IPS DF 6.9 (cell line): ENCODE measurements around the gene HNRNPAB.

ENCODE experiments used
- DNase-seq: peaks from one replicate; pipeline ENCODE4 v3.0.0-alpha.2; 2013; ENCODE audit warnings: low read depth, low spot score
- H3K27ac ChIP-seq: one replicate; pipeline ENCODE4 v1.5.1; 2013; ENCODE audit warnings: low read length, control low read depth
- H3K27me3 ChIP-seq: 2 replicates; pipeline ENCODE4 v1.6.1; 2013; ENCODE audit warnings: mild to moderate bottlenecking, low read length; ENCODE audit not compliant: control insufficient read depth, insufficient read depth
- H3K36me3 ChIP-seq: 2 replicates; pipeline ENCODE4 v1.6.1; 2013; ENCODE audit warnings: low read length; ENCODE audit not compliant: control insufficient read depth, insufficient read depth
- H3K4me1 ChIP-seq: 2 replicates; pipeline ENCODE4 v1.6.1; 2013; ENCODE audit warnings: low read length; ENCODE audit not compliant: control insufficient read depth, insufficient read depth
- H3K4me3 ChIP-seq: 2 replicates; pipeline ENCODE4 v1.5.1; 2013; ENCODE audit warnings: mild to moderate bottlenecking, low read length
- H3K9me3 ChIP-seq: 2 replicates; pipeline ENCODE4 v1.6.1; 2013; ENCODE audit warnings: low read length, inconsistent platforms; ENCODE audit not compliant: control insufficient read depth, insufficient read depth
- whole genome bisulfite sequencing: extraction: QIAGEN DNeasy Blood & Tissue Kit; methylation state at CpG from one replicate; pipeline ENCODE4 v1.1.7; 2013; ENCODE audit warnings: mixed read lengths, missing lambda C conversion rate; ENCODE audit not compliant: insufficient read length, insufficient coverage; 5-methylcytosine and 5-hydroxymethylcytosine counted together

Gene HNRNPAB

DNA sequence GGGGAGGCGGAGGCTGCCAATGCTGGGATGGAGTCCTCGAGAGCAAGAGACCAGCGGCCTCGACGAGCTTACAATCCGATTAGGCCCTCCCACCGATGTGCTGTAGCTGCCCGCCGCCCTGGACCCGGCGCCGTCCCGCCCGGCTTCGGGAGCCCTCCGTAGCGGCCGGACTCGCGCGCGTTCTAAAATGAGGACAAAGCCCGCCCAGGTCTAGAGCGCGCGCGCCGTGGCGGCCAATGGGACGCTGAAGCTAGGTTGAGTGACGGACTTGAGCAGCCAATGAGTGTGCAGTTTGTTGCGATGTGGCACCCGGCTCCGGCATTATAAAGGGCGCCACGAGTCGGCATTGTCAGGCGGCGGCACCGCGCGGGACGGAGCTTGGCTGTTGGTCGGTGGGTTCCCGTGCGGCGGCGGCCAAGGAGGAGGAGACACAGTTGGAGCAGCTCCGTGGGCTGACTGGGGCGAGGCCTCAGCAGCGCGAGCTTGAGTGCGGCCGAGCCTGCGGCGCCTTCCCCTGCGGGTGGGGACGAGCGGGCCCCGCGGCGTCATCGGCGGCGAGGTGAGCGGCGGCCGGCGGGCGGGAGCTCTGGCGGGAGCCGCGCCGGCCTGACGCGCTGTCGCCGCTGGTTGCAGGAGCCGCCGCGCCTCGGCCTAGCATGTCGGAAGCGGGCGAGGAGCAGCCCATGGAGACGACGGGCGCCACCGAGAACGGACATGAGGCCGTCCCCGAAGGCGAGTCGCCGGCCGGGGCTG, at the start of gene HNRNPAB:
TSS of gene HNRNPAB (plus strand) at position 352 of the 753 bp plus-strand sequence. CDS start at position 657, 305 bp downstream.
- no CpG with 5 or more reads among the region's 96 CpGs for WGBS
- Histone ChIP-seq H3K27me3 (no peaks in the 10 kb centered on the region), H3K4me3 (peak within 1 kb of the TSS; percentile 93), H3K36me3 (peaks cover 28% of the 10 kb centered on the region), H3K9me3 (no peaks in the 10 kb centered on the region), H3K4me1 (no peaks in the 10 kb centered on the region; the same call in 1 of the 2 replicates), H3K27ac (no peak within 1 kb of the TSS)
- peak; percentile 92 for DNase-seq

DNA sequence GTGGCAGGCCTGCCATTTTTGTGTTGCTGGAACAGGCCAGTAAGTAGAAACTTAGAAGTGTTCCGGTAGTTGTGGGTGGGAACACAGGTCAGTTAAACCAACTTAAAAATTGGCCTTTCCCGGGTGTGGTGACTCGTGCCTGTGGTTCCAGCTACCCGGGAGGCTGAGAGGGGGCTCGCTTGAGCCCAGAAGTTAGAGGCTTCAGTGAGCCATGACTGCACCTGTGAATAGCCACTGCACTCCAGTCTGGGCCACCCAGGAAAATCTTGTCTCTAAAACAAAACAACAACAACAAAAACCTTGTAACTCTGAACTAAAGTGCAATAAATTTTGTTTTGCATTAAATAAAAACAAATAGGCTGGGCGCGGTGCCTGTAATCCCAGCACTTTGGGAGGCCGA, 49.3 kb upstream of the HNRNPAB start:
- no CpG with 5 or more reads among the region's 8 CpGs for WGBS
- Histone ChIP-seq H3K27me3 (no peaks in the 10 kb centered on the region), H3K4me3 (no peak overlapping the region), H3K36me3 (peaks cover 3% of the 10 kb centered on the region; the same call in 1 of the 2 replicates), H3K4me1 (no peaks in the 10 kb centered on the region), H3K27ac (no peak overlapping the region), H3K9me3 (no peaks in the 10 kb centered on the region)
- DNase-seq: no peak

DNA sequence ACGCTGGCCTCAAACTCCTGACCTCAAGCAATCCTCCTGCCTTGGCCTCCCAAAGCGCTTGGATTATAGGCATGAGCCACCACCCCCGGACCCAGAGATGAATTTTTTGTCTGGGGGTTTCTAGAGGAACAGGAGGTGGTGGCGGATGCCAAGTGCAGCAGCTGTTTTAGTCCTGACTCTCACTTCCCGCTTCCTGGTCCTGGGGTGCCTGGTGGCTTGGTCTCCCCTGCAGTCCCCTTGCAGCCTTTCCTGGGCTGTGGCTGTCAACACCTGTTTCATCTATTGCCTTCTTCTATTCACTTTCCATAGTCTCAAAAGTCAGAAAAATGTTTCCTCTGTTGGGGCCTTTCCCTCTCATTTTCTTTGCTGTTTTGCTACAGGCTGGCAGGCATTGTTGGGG, 44.2 kb upstream of the HNRNPAB start:
- no peaks in the 10 kb centered on the region for H3K9me3 ChIP-seq
- WGBS: no CpG with 5 or more reads among the region's 5 CpGs
- no peaks in the 10 kb centered on the region for H3K27me3 ChIP-seq
- H3K4me3 ChIP-seq: no peak overlapping the region
- DNase-seq: no peak
- H3K4me1 ChIP-seq: peaks cover 3% of the 10 kb centered on the region
- H3K27ac ChIP-seq: no peak overlapping the region
- H3K36me3 ChIP-seq: no peaks in the 10 kb centered on the region

DNA sequence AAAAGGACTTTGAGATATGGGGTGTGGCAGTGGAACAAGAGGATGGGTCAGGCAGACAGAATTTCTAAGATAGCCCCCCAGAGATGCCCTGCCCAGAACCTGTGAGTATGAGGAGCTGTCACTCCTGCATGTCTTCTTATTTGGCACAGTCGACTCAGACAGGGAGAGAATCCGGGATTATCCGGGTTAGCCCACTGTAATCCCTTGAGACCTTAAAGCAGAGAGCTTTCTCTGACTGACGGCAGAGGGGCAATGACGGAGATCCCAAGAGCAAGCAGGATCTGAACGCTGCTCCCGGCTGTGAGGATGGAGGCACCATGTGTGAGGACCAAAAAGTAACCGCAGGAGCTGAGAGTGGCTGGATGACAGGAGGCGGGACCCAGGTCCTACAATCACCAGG, 41.9 kb upstream of the HNRNPAB start:
- no peak overlapping the region for H3K4me3 ChIP-seq
- H3K9me3 ChIP-seq: no peaks in the 10 kb centered on the region
- WGBS: no CpG with 5 or more reads among the region's 9 CpGs
- no peak overlapping the region for H3K27ac ChIP-seq
- no peak for DNase-seq
- no peaks in the 10 kb centered on the region for H3K36me3 ChIP-seq
- peaks cover 3% of the 10 kb centered on the region for H3K4me1 ChIP-seq
- H3K27me3 ChIP-seq: no peaks in the 10 kb centered on the region

DNA sequence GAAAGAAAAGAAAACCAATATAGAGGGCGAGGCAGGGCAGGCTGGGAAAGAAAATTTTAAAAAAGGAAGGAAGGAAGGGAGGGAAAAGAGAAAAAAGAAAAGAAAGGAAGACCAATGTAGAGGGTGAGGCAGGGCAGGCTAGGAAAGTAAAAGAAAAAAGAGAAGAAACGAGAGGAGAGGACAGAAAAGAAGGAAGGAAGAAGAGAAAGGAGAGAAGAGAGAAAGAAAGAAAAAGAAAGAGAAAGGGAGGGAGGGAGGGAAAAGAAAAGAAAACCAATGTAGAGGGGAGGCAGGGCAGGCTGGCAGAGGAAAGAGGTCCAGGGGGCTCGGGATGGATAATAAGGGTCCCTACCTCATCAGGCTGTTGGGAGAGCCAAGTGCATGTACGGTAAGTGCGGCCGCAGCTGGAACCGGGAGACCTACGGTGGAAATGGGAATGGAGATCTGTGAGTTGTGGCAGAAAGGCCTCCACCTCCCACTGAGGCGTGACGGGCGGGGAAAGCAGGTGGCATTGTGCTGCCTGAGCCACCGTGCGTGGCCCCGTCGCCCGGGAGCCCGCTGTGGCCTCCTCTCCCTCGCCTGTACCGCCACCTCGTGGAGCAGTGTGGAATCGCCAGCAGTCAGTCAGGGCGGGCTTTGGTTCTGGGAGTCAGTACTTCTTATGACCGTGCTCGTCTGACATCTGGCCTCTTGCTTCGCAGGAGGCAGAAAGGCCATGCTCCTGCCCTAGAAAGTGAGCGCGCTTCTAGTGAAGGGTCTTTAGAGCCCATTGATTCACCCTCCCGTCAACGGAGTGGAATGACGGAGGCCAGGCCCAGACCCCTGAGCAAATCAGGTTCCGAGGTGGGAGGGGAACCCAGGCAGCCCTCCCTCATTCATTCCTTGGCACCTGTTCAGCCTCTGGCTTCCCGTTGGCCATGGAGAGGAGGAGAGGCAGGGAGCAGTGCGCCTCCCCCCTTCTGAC, 40.3 kb upstream of the HNRNPAB start:
- Histone ChIP-seq H3K9me3 (no peaks in the 10 kb centered on the region), H3K36me3 (no peaks in the 10 kb centered on the region), H3K27me3 (no peaks in the 10 kb centered on the region), H3K4me1 (peaks cover 3% of the 10 kb centered on the region), H3K4me3 (peak overlapping the region; percentile 8; the same call in 1 of the 2 replicates), H3K27ac (no peak overlapping the region)
- DNase-seq: peak; percentile 84
- no CpG with 5 or more reads among the region's 33 CpGs for WGBS

DNA sequence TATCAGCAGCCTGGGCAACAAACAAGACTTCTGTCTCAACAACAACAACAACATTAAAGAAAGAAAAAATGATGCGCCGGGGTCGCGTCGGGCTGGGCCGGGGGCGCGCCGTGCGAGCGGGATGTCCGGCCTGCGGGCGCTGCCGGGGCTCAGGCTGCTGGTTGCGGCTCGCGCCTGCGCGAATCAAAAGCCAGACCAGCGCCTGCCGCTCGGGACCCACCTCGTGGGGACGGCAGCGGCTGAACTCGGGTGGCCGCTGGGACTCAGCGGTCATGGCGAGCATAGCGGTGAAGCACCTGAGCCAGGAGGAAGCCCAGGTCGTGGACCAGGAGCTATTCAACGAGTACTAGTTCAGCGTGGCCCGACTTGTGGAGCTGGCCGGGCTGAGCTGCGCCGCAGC, 38.8 kb upstream of the HNRNPAB start:
- peaks cover 3% of the 10 kb centered on the region for H3K4me1 ChIP-seq
- no peaks in the 10 kb centered on the region for H3K9me3 ChIP-seq
- no peak overlapping the region for H3K4me3 ChIP-seq
- whole genome bisulfite sequencing: no CpG with 5 or more reads among the region's 38 CpGs
- DNase-seq: no peak
- no peaks in the 10 kb centered on the region for H3K36me3 ChIP-seq
- no peaks in the 10 kb centered on the region for H3K27me3 ChIP-seq
- no peak overlapping the region for H3K27ac ChIP-seq

DNA sequence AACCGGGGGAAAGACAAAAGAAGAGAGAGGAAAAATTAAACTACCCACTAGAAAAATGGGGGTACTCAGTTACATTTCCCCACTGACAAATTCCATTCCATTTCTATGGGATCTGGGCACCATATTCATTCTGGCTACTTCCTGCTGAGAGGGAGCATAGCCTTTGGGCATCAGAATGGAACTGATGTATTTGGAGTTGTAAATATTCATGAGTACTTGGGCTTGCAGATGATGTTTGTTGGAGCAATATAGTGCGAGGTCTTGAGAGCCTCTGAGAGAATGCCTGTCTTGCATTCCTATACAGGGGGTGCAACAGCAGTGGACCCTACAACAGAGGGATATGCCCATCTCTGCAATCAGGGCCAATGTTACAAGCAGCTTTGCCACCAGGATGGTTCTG, 33.9 kb upstream of the HNRNPAB start:
- Histone ChIP-seq H3K36me3 (no peaks in the 10 kb centered on the region), H3K9me3 (no peaks in the 10 kb centered on the region), H3K4me3 (no peak overlapping the region), H3K27ac (no peak overlapping the region), H3K4me1 (no peaks in the 10 kb centered on the region), H3K27me3 (no peaks in the 10 kb centered on the region)
- DNase-seq: no peak
- no CpG with 5 or more reads among the region's 2 CpGs for WGBS

DNA sequence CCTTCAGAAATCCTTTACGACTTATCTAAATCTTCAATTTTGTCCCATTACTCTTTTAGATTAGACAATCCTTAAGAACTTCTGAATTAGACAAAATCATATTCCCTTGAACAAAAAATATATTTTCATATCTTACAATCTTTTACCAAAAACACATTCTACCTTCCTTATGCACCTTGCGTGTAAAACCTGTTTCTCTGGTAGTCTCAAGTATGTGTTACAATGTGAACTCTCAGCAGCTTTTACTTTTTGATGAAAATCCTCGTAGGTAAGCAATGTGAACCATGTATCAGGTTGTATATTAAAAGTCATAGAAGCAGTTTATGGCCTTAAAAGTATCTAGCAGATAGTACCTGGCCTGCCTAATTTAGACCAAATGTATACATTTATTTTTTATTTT, 29.9 kb upstream of the HNRNPAB start:
- DNase-seq: no peak
- Histone ChIP-seq H3K27ac (no peak overlapping the region), H3K9me3 (no peaks in the 10 kb centered on the region), H3K4me1 (no peaks in the 10 kb centered on the region), H3K36me3 (no peaks in the 10 kb centered on the region), H3K27me3 (no peaks in the 10 kb centered on the region), H3K4me3 (no peak overlapping the region)
- 100% methylated on average over 2 of the region's 3 CpGs for WGBS

DNA sequence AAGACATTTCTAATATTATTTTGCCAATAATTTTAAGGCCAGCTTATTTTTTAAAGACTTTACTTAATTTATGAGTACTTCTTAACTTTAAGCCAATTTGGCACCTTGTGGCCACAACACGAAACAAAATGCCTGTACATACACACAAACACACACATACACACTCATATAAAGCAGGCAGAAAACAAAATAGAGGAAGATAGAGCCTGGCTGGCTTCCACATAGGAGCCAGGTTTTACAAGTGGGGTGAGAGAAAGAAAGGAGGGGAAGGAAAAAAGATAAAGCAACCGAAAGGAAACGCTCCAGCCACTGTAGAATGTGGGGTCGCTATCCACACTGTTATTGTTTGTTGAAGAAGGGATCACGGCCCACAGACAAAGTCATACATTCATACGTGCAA, 27.5 kb upstream of the HNRNPAB start:
- whole genome bisulfite sequencing: no CpG with 5 or more reads among the region's 6 CpGs
- Histone ChIP-seq H3K4me3 (no peak overlapping the region), H3K9me3 (no peaks in the 10 kb centered on the region)

DNA sequence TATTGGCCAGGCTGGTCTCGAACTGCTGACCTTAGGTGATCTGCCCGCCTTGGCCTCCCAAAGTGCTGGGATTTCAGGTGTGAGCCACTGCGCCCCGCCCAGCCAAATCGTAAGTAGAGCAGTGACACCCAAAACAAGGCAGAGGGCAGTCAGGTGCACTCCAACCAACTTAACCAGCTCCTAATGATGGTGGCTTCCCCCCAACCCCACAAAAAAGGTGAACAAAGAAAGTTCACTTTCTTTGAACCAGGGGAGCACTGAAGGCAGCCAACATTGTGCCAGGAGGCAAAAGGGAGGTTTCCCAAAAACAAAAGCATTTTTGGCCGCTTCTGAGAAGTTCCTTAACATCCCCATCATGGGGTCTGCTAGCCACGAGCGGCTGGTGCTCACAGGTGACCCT, 26.8 kb upstream of the HNRNPAB start:
- H3K27ac ChIP-seq: no peak overlapping the region
- DNase-seq: no peak
- peaks cover 3% of the 10 kb centered on the region; the same call in 1 of the 2 replicates for H3K4me1 ChIP-seq
- H3K27me3 ChIP-seq: no peaks in the 10 kb centered on the region
- H3K9me3 ChIP-seq: no peaks in the 10 kb centered on the region
- no CpG with 5 or more reads among the region's 8 CpGs for WGBS
- no peak overlapping the region for H3K4me3 ChIP-seq
- no peaks in the 10 kb centered on the region for H3K36me3 ChIP-seq

More for the DNA sequence above, 27.5 kb upstream of the HNRNPAB start:
- H3K27ac ChIP-seq: no peak overlapping the region
- H3K36me3 ChIP-seq: no peaks in the 10 kb centered on the region
- no peak for DNase-seq
- H3K4me1 ChIP-seq: peaks cover 2% of the 10 kb centered on the region; the same call in 1 of the 2 replicates
- no peaks in the 10 kb centered on the region for H3K27me3 ChIP-seq
